HEK293T (cell line): Measurements from ENCODE around the gene SHC4.

Source experiments
- CTCF ChIA-PET: fragments of 350-600 bp; formaldehyde crosslinking; extraction: SDS; loops from one replicate; lab custom pipeline; 2021; ENCODE audit warnings: antibody characterized with exemption, inconsistent platforms; lab: Yijun Ruan, JAX
- POLR2A ChIA-PET: fragments of 350-600 bp; formaldehyde crosslinking; extraction: SDS; loops from one replicate; lab custom pipeline; 2020; ENCODE audit warnings: antibody characterized with exemption, inconsistent platforms; lab: Yijun Ruan, JAX
- DNase-seq: peaks from one replicate; pipeline ENCODE4 v3.0.0; 2012; ENCODE audit warnings: mixed read lengths; ENCODE audit errors: extremely low spot score
- ARNT ChIP-seq: fragments of 450-650 bp; IDR thresholded peaks from 2 replicates; pipeline ENCODE4 v1.6.1; 2017; ENCODE audit warnings: mild to moderate bottlenecking
- BHLHE40 ChIP-seq: fragments of 450-650 bp; IDR thresholded peaks from 2 replicates; pipeline ENCODE4 v1.6.1; 2016; ENCODE audit warnings: mild to moderate bottlenecking, moderate library complexity, borderline replicate concordance
- CTBP1 ChIP-seq: fragments of 450-650 bp; IDR thresholded peaks from 2 replicates; pipeline ENCODE4 v1.6.1; 2016; ENCODE audit warnings: borderline replicate concordance
- ELF4 ChIP-seq: fragments of 450-650 bp; IDR thresholded peaks from 2 replicates; pipeline ENCODE4 v1.6.1; 2017; ENCODE audit warnings: antibody characterized with exemption
- FOXA1 ChIP-seq: fragments of 450-650 bp; IDR thresholded peaks from 2 replicates; pipeline ENCODE4 v1.6.1; 2016; ENCODE audit warnings: mild to moderate bottlenecking
- FOXK2 ChIP-seq: fragments of 450-650 bp; IDR thresholded peaks from 2 replicates; pipeline ENCODE4 v1.6.1; 2016; ENCODE audit warnings: mild to moderate bottlenecking
- FOXM1 ChIP-seq: fragments of 450-650 bp; IDR thresholded peaks from 2 replicates; pipeline ENCODE4 v1.6.1; 2017; ENCODE audit warnings: mild to moderate bottlenecking, borderline replicate concordance
- HDGF ChIP-seq: fragments of 450-650 bp; IDR thresholded peaks from 2 replicates; pipeline ENCODE4 v1.6.1; 2017; ENCODE audit warnings: antibody characterized with exemption, borderline replicate concordance
- L3MBTL2 ChIP-seq: fragments of 450-650 bp; conservative IDR thresholded peaks from 2 replicates; pipeline ENCODE4 v1.6.1; 2016; ENCODE audit warnings: mild to moderate bottlenecking
- LEF1 ChIP-seq: fragments of 450-650 bp; IDR thresholded peaks from 2 replicates; pipeline ENCODE4 v1.6.1; 2017; ENCODE audit warnings: mild to moderate bottlenecking, borderline replicate concordance
- NFRKB ChIP-seq: fragments of 450-650 bp; IDR thresholded peaks from 2 replicates; pipeline ENCODE4 v1.6.1; 2016; ENCODE audit warnings: mild to moderate bottlenecking, moderate library complexity
- PKNOX1 ChIP-seq: fragments of 450-650 bp; IDR thresholded peaks from 2 replicates; pipeline ENCODE4 v1.6.1; 2016
- SP1 ChIP-seq: fragments of 450-650 bp; IDR thresholded peaks from 2 replicates; pipeline ENCODE4 v1.6.1; 2017
- SUZ12 ChIP-seq: fragments of 450-650 bp; IDR thresholded peaks from 2 replicates; pipeline ENCODE4 v1.6.1; 2016; ENCODE audit warnings: mild to moderate bottlenecking
- TARDBP ChIP-seq: fragments of 450-650 bp; IDR thresholded peaks from 2 replicates; pipeline ENCODE4 v1.6.1; 2016
- ZNF384 ChIP-seq: fragments of 450-650 bp; IDR thresholded peaks from 2 replicates; pipeline ENCODE4 v1.6.1; 2016

SHC4 gene

GRCh38 chr15:48802867-48803266 is 160.9 kb downstream of the SHC4 start:
- no peak for TF ChIP-seq ZNF384
- TF ChIP-seq FOXK2 = no peak
- no peak for TF ChIP-seq NFRKB
- no peak for TF ChIP-seq HDGF
- TF ChIP-seq L3MBTL2 = no peak
- no peak for TF ChIP-seq CTBP1
- no peak for TF ChIP-seq LEF1
- TF ChIP-seq ARNT = no peak
- TF ChIP-seq FOXA1 = no peak
- no peak for TF ChIP-seq SP1
- TF ChIP-seq SUZ12 = no peak
- no peak for TF ChIP-seq TARDBP
- TF ChIP-seq ELF4 = no peak
- no peak for TF ChIP-seq BHLHE40
- TF ChIP-seq FOXM1 = no peak
- DNase-seq = no peak
- POLR2A ChIA-PET = no interaction called here
- CTCF ChIA-PET = interaction anchor here (0.6 kb wide), 1 partner anchor 12 kb away, joined by 3 read pairs; no protein-coding TSS in a partner anchor

- no peak for TF ChIP-seq FOXA1
- TF ChIP-seq SUZ12 = no peak
- no peak for TF ChIP-seq LEF1
- ChIA-PET CTCF (no interaction called here), POLR2A (no interaction called here)
- DNase-seq = no peak
Measured at GRCh38 chr15:48802257-48802656, 161.5 kb downstream of the SHC4 start.

GRCh38 chr15:48800811-48801455 is 162.8 kb downstream of the SHC4 start:
- TF ChIP-seq SUZ12 (no peak), ZNF384 (no peak), SP1 (no peak), CTBP1 (no peak), ARNT (no peak), TARDBP (no peak), FOXA1 (no peak), HDGF (no peak), PKNOX1 (no peak), FOXK2 (no peak), L3MBTL2 (no peak), FOXM1 (no peak), LEF1 (no peak), NFRKB (no peak), BHLHE40 (no peak), ELF4 (no peak)
- no peak for DNase-seq
- POLR2A ChIA-PET = interaction anchor here (0.7 kb wide), 1 partner anchor 10 kb away, joined by 4 read pairs; the partner anchor contains the start of gene CEP152
- CTCF ChIA-PET = no interaction called here

GRCh38 chr15:48800245-48800644 is 163.5 kb downstream of the SHC4 start:
- ChIA-PET CTCF (no interaction called here), POLR2A (no interaction called here)
- DNase-seq = no peak
- TF ChIP-seq FOXK2 = no peak
- no peak for TF ChIP-seq L3MBTL2
- no peak for TF ChIP-seq ZNF384
- no peak for TF ChIP-seq TARDBP
- TF ChIP-seq PKNOX1 = no peak
- TF ChIP-seq FOXM1 = no peak
- no peak for TF ChIP-seq NFRKB
- TF ChIP-seq ARNT = no peak
- TF ChIP-seq BHLHE40 = no peak
- no peak for TF ChIP-seq SP1
- no peak for TF ChIP-seq ELF4
- no peak for TF ChIP-seq HDGF
- TF ChIP-seq LEF1 = no peak
- no peak for TF ChIP-seq SUZ12
- no peak for TF ChIP-seq FOXA1
- no peak for TF ChIP-seq CTBP1

GRCh38 chr15:48798319-48798718 is 165.4 kb downstream of the SHC4 start:
- TF ChIP-seq FOXM1 (no peak), HDGF (no peak), PKNOX1 (no peak), ARNT (no peak), ZNF384 (no peak), CTBP1 (no peak), FOXK2 (no peak), ELF4 (no peak), SP1 (no peak), L3MBTL2 (no peak), BHLHE40 (no peak), NFRKB (no peak), TARDBP (no peak), LEF1 (no peak), SUZ12 (no peak), FOXA1 (no peak)
- CTCF ChIA-PET = no interaction called here
- POLR2A ChIA-PET = no interaction called here
- no peak for DNase-seq

- DNase-seq = no peak
- TF ChIP-seq FOXA1 = no peak
- no peak for TF ChIP-seq FOXK2
- TF ChIP-seq L3MBTL2 = no peak
- POLR2A ChIA-PET = no interaction called here
Measured at GRCh38 chr15:48796930-48797329, 166.8 kb downstream of the SHC4 start.

More at GRCh38 chr15:48796930-48797329, 166.8 kb downstream of the SHC4 start:
- CTCF ChIA-PET = no interaction called here
